Chondrocyte (in vitro differentiated cells): ENCODE results near the gene CADM2. TPM values are rescaled to one million over a fixed set of nuclear protein-coding genes. Genes with fewer than 3 reads are reported as not detected.

Experiments used
- DNase-seq: peaks from one replicate; pipeline ENCODE4 v3.0.0; 2021; ENCODE audit warnings: mixed read lengths, low spot score
- H3K27ac Mint-ChIP-seq: one replicate; pipeline ENCODE4 v1.8.0; 2021; ENCODE audit warnings: mild to moderate bottlenecking, moderate library complexity, mixed read lengths; ENCODE audit not compliant: unreplicated experiment
- H3K27me3 Mint-ChIP-seq: 2 replicates; pipeline ENCODE4 v1.8.0; 2021; ENCODE audit warnings: low read depth, mixed read lengths
- H3K36me3 Mint-ChIP-seq: 2 replicates; pipeline ENCODE4 v1.8.0; 2021; ENCODE audit warnings: low read depth, mixed read lengths
- H3K4me1 Mint-ChIP-seq: 2 replicates; pipeline ENCODE4 v1.8.0; 2021; ENCODE audit warnings: low read depth, mild to moderate bottlenecking, mixed read lengths
- H3K4me3 Mint-ChIP-seq: one replicate; pipeline ENCODE4 v1.8.0; 2021; ENCODE audit warnings: mild to moderate bottlenecking, moderate library complexity, mixed read lengths; ENCODE audit not compliant: unreplicated experiment
- H3K9me3 Mint-ChIP-seq: 2 replicates; pipeline ENCODE4 v1.8.0; 2021; ENCODE audit warnings: low read depth, mixed read lengths
- total RNA-seq: library from RNA; stranded (reverse); gene quantifications from 3 replicates; pipeline ENCODE4 v1.2.1, GENCODE V29; 2021
- TF ChIP-seq, protein P1 (sequence below): fragments of 200-600 bp; sonication (generic); IDR thresholded peaks from 2 replicates; pipeline ENCODE4 v1.5.0; 2021; ENCODE audit warnings: antibody characterized with exemption, mild to moderate bottlenecking, moderate library complexity

CADM2 gene
- total RNA-seq, 1 donor from 2014 or later: 1.1 TPM

DNA sequence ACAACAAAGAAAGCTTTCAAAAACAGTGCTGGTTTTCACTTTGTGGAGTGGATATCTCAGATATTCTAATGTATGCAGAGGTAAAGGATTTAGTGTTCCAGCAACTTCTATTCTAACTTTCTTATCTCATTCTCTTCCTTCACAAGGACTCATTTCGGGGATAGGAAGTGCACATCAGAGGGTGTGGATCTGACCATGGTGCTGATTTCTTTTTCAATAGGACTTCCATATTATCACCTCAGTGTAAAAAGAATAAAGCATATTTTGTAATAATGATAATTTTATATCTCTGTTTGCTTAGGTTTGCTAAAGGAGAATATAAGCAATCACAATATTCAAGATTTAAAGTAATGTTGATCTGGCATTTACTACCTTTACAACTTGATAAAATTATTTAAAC lies 12.5 kb upstream of the CADM2 start:
- TF ChIP-seq, protein P1, sequence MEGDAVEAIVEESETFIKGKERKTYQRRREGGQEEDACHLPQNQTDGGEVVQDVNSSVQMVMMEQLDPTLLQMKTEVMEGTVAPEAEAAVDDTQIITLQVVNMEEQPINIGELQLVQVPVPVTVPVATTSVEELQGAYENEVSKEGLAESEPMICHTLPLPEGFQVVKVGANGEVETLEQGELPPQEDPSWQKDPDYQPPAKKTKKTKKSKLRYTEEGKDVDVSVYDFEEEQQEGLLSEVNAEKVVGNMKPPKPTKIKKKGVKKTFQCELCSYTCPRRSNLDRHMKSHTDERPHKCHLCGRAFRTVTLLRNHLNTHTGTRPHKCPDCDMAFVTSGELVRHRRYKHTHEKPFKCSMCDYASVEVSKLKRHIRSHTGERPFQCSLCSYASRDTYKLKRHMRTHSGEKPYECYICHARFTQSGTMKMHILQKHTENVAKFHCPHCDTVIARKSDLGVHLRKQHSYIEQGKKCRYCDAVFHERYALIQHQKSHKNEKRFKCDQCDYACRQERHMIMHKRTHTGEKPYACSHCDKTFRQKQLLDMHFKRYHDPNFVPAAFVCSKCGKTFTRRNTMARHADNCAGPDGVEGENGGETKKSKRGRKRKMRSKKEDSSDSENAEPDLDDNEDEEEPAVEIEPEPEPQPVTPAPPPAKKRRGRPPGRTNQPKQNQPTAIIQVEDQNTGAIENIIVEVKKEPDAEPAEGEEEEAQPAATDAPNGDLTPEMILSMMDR: no peak
- Mint-ChIP-seq H3K27ac (no peak overlapping the region), H3K27me3 (no peaks in the 10 kb centered on the region), H3K9me3 (peaks cover 9% of the 10 kb centered on the region), H3K4me3 (no peak overlapping the region), H3K36me3 (no peaks in the 10 kb centered on the region), H3K4me1 (no peaks in the 10 kb centered on the region)
- DNase-seq: no peak

- peaks cover 1% of the 10 kb centered on the region for H3K36me3 Mint-ChIP-seq
- peaks cover 44% of the 10 kb centered on the region for H3K27me3 Mint-ChIP-seq
- DNase-seq: no peak
- H3K27ac Mint-ChIP-seq: no peak overlapping the region
- TF ChIP-seq, protein P1: peak; percentile 18
- H3K4me3 Mint-ChIP-seq: peak overlapping the region; percentile 80
- no peaks in the 10 kb centered on the region for H3K9me3 Mint-ChIP-seq
- peaks cover 13% of the 10 kb centered on the region for H3K4me1 Mint-ChIP-seq
These were observed 882 bp downstream of the CADM2 start for GRCh38 chr3:84959470-84960271.

DNA sequence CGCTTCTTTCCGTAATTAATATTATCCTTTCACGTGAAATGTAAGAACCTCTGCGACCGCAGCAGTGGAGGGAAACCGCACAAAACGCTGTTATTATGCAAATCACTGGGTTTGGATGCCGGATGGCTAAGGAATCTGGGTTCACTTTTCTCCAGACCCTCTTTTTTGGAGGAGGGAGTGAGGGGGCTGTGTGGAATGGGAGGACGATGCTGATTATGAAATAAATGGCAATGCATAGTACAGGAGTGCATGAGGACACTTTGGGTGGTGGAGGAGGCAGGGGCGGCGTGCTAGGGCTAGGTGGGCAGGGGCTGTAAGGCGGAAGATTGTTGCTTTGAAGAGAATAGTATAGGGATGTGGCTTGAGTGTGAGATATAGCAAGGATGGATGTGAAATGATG lies 1.8 kb downstream of the CADM2 start:
- Mint-ChIP-seq H3K36me3 (peaks cover 1% of the 10 kb centered on the region), H3K4me1 (peaks cover 13% of the 10 kb centered on the region), H3K4me3 (no peak overlapping the region), H3K9me3 (no peaks in the 10 kb centered on the region), H3K27ac (no peak overlapping the region), H3K27me3 (peaks cover 44% of the 10 kb centered on the region)
- DNase-seq: no peak
- TF ChIP-seq, protein P1: no peak

DNA sequence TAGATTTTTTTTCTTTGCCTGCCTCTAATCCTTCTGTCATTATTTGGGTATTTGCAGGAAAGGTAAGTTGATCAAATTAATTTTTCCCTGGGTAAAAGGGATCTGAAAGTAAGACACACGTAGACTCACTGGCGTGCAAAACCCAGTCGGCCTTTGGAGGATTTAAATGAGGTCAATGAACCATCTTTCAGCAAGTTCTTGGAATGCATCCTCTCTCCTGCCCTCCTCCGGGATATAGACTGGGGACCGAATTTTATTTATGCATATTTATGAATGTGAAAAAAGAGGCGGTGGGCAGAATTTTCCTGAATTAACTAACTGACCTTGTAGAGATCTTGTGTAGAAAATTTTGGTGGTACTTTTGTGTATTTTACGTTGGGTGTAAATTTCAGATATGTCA lies 2.2 kb downstream of the CADM2 start:
- TF ChIP-seq, protein P1: no peak
- no peak overlapping the region for H3K27ac Mint-ChIP-seq
- no peaks in the 10 kb centered on the region for H3K9me3 Mint-ChIP-seq
- peaks cover 44% of the 10 kb centered on the region for H3K27me3 Mint-ChIP-seq
- no peak overlapping the region for H3K4me3 Mint-ChIP-seq
- peaks cover 1% of the 10 kb centered on the region for H3K36me3 Mint-ChIP-seq
- no peak for DNase-seq
- H3K4me1 Mint-ChIP-seq: peaks cover 13% of the 10 kb centered on the region

- Mint-ChIP-seq H3K9me3 (no peaks in the 10 kb centered on the region), H3K36me3 (peaks cover 1% of the 10 kb centered on the region), H3K4me1 (peaks cover 13% of the 10 kb centered on the region), H3K27ac (no peak overlapping the region), H3K4me3 (no peak overlapping the region), H3K27me3 (peaks cover 44% of the 10 kb centered on the region)
- no peak for DNase-seq
- TF ChIP-seq, protein P1: no peak
These were observed 2.9 kb downstream of the CADM2 start for GRCh38 chr3:84961521-84962255.
